ENCODE results near the gene NISCH.

GRCh38 chr3:52454938-52455282 is 494 bp upstream of the NISCH start:
- TF ChIP-seq, protein P1, sequence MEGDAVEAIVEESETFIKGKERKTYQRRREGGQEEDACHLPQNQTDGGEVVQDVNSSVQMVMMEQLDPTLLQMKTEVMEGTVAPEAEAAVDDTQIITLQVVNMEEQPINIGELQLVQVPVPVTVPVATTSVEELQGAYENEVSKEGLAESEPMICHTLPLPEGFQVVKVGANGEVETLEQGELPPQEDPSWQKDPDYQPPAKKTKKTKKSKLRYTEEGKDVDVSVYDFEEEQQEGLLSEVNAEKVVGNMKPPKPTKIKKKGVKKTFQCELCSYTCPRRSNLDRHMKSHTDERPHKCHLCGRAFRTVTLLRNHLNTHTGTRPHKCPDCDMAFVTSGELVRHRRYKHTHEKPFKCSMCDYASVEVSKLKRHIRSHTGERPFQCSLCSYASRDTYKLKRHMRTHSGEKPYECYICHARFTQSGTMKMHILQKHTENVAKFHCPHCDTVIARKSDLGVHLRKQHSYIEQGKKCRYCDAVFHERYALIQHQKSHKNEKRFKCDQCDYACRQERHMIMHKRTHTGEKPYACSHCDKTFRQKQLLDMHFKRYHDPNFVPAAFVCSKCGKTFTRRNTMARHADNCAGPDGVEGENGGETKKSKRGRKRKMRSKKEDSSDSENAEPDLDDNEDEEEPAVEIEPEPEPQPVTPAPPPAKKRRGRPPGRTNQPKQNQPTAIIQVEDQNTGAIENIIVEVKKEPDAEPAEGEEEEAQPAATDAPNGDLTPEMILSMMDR (IDR thresholded peaks at IDR 0.05; ENCODE audit: insufficient read depth, low read length): no peak
- TF ChIP-seq SPI1 (IDR thresholded peaks at IDR 0.05; ENCODE audit: borderline replicate concordance, low read depth) (no peak), POLR2AphosphoS5 (IDR thresholded peaks at IDR 0.05; ENCODE audit: low read depth) (no peak)

Data from HL-60 (cell line).